ENCODE data around the gene AXL. TPM values are rescaled to one million over a fixed set of nuclear protein-coding genes. Genes with fewer than 3 reads are reported as not detected.
"Not testable (repeated sequence)": the region's sequence is repeated elsewhere in the genome, so short reads cannot be mapped to it uniquely, and the experiment has no call there.

Gene AXL
- total and polyA plus RNA-seq, 2 experiments from 2014 or later: 15.0 to 45.9 TPM

- no peaks in the 10 kb centered on the region for H3K27me3 ChIP-seq
- H4K20me1 ChIP-seq (ENCODE audit: insufficient read depth, poor library complexity, severe bottlenecking): no peaks in the 10 kb centered on the region
- DNase-seq (ENCODE audit: low spot score): no peak
- WGBS (ENCODE audit: low lambda C conversion rate, missing lambda C conversion rate): 98% methylated on average over 3 of the region's 3 CpGs
- no peaks in the 10 kb centered on the region for H3K36me3 ChIP-seq (replicated peaks; ENCODE audit: insufficient read depth, low read depth)
- H3K9me3 ChIP-seq (ENCODE audit: low read depth): no peaks in the 10 kb centered on the region
- peaks cover 18% of the 10 kb centered on the region for H3K4me1 ChIP-seq (ENCODE audit: insufficient read depth)
- H3K27ac ChIP-seq: no peak overlapping the region
- peaks cover 3% of the 10 kb centered on the region for H3K79me2 ChIP-seq
- no peak overlapping the region for H3K4me2 ChIP-seq
- no peak overlapping the region for H3K4me3 ChIP-seq
- TF ChIP-seq CTCF (IDR thresholded peaks at IDR 0.05; ENCODE audit: poor library complexity) (no peak), EZH2 (IDR thresholded peaks at IDR 0.05; ENCODE audit: borderline replicate concordance) (no peak), EZH2phosphoT487 (IDR thresholded peaks at IDR 0.05; ENCODE audit: low read depth, severe bottlenecking, unreplicated experiment) (no peak)
- no peak overlapping the region for H2AFZ ChIP-seq
- H3K9me2 ChIP-seq (replicated peaks; ENCODE audit: insufficient read depth): no peaks in the 10 kb centered on the region
Measured at GRCh38 chr19:41228486-41228885, 9.5 kb downstream of the AXL start.

GRCh38 chr19:41229338-41229737 is 10.3 kb downstream of the AXL start:
- H3K4me1 ChIP-seq (ENCODE audit: insufficient read depth): peaks cover 16% of the 10 kb centered on the region
- not testable (repeated sequence) for H3K9me2 ChIP-seq (replicated peaks; ENCODE audit: insufficient read depth); H2AFZ ChIP-seq; H3K27me3 ChIP-seq; H3K9me3 ChIP-seq (ENCODE audit: low read depth); H3K36me3 ChIP-seq (replicated peaks; ENCODE audit: insufficient read depth, low read depth); H3K4me2 ChIP-seq; DNase-seq (ENCODE audit: low spot score); H3K27ac ChIP-seq; H3K79me2 ChIP-seq; H3K4me3 ChIP-seq; H4K20me1 ChIP-seq (ENCODE audit: insufficient read depth, poor library complexity, severe bottlenecking)
- 94% methylated on average over 5 of the region's 5 CpGs for WGBS (ENCODE audit: low lambda C conversion rate, missing lambda C conversion rate)

- DNase-seq (ENCODE audit: low spot score): no peak
- peaks cover 3% of the 10 kb centered on the region for H3K79me2 ChIP-seq
- no peaks in the 10 kb centered on the region for H3K9me2 ChIP-seq (replicated peaks; ENCODE audit: insufficient read depth)
- 94% methylated on average over 3 of the region's 3 CpGs for WGBS (ENCODE audit: low lambda C conversion rate, missing lambda C conversion rate)
- TF ChIP-seq EZH2 (IDR thresholded peaks at IDR 0.05; ENCODE audit: borderline replicate concordance) (no peak), CTCF (IDR thresholded peaks at IDR 0.05; ENCODE audit: poor library complexity) (no peak), EZH2phosphoT487 (IDR thresholded peaks at IDR 0.05; ENCODE audit: low read depth, severe bottlenecking, unreplicated experiment) (no peak)
- H3K9me3 ChIP-seq (ENCODE audit: low read depth): no peaks in the 10 kb centered on the region
- H3K4me2 ChIP-seq: no peak overlapping the region
- H3K36me3 ChIP-seq (replicated peaks; ENCODE audit: insufficient read depth, low read depth): no peaks in the 10 kb centered on the region
- no peak overlapping the region for H3K27ac ChIP-seq
- H2AFZ ChIP-seq: no peak overlapping the region
- H3K27me3 ChIP-seq: no peaks in the 10 kb centered on the region
- peaks cover 14% of the 10 kb centered on the region for H3K4me1 ChIP-seq (ENCODE audit: insufficient read depth)
- H4K20me1 ChIP-seq (ENCODE audit: insufficient read depth, poor library complexity, severe bottlenecking): no peaks in the 10 kb centered on the region
- no peak overlapping the region for H3K4me3 ChIP-seq
Measured at GRCh38 chr19:41230067-41230857, 11.2 kb downstream of the AXL start.

- Histone ChIP-seq H3K4me1 (ENCODE audit: insufficient read depth) (no peaks in the 10 kb centered on the region), H3K27ac (no peak overlapping the region), H3K36me3 (replicated peaks; ENCODE audit: insufficient read depth, low read depth) (no peaks in the 10 kb centered on the region), H3K4me2 (no peak overlapping the region), H3K9me2 (replicated peaks; ENCODE audit: insufficient read depth) (no peaks in the 10 kb centered on the region), H2AFZ (no peak overlapping the region), H4K20me1 (ENCODE audit: insufficient read depth, poor library complexity, severe bottlenecking) (no peaks in the 10 kb centered on the region), H3K4me3 (no peak overlapping the region), H3K79me2 (peaks cover 3% of the 10 kb centered on the region), H3K9me3 (ENCODE audit: low read depth) (no peaks in the 10 kb centered on the region), H3K27me3 (no peaks in the 10 kb centered on the region)
- TF ChIP-seq CTCF (IDR thresholded peaks at IDR 0.05; ENCODE audit: poor library complexity) (no peak), EZH2phosphoT487 (IDR thresholded peaks at IDR 0.05; ENCODE audit: low read depth, severe bottlenecking, unreplicated experiment) (no peak), EZH2 (IDR thresholded peaks at IDR 0.05; ENCODE audit: borderline replicate concordance) (no peak)
- DNase-seq (ENCODE audit: low spot score): no peak
- 96% methylated on average over 8 of the region's 8 CpGs for WGBS (ENCODE audit: low lambda C conversion rate, missing lambda C conversion rate)
Measured at GRCh38 chr19:41232686-41233085, 13.7 kb downstream of the AXL start.
